Bronchial epithelial cell (primary cell): ENCODE measurements around the gene RETREG1. TPM values are rescaled to one million over a fixed set of nuclear protein-coding genes. Genes with fewer than 3 reads are reported as not detected.

Experiments used
- DNase-seq: peaks from one replicate; pipeline ENCODE4 v3.0.0-alpha.2; 2010; ENCODE audit warnings: low read depth
- FAIRE-seq: peaks from 2 replicates; lab custom pipeline; 2011; peaks lifted over from hg19 to GRCh38; lab: Jason Lieb, UNC
- H3K27me3 ChIP-seq: 2 replicates; pipeline ENCODE4 v1.5.1; 2011; ENCODE audit warnings: low read length; ENCODE audit not compliant: control insufficient read depth, insufficient read depth
- H3K36me3 ChIP-seq: 2 replicates; pipeline ENCODE4 v1.5.1; 2011; ENCODE audit warnings: low read length; ENCODE audit not compliant: control insufficient read depth, insufficient read depth
- H3K4me3 ChIP-seq: 2 replicates; pipeline ENCODE4 v1.5.1; 2011; ENCODE audit warnings: mild to moderate bottlenecking, low read depth, low read length, control low read depth
- total RNA-seq: library from RNA; depleted of rRNA; stranded (reverse); fragments of >200 nt; gene quantifications from 2 replicates; pipeline ENCODE4 v1.2.1, GENCODE V29; 2014
- TF ChIP-seq, protein P1 (sequence below): IDR thresholded peaks from 2 replicates; pipeline ENCODE4 v1.5.1; 2011; ENCODE audit warnings: mild to moderate bottlenecking, moderate library complexity, low read length, control low read depth, inconsistent platforms; ENCODE audit not compliant: insufficient read depth, severe bottlenecking

RETREG1 gene
- total RNA-seq, 1 donor from 2014 or later, result 0.53 TPM

DNA sequence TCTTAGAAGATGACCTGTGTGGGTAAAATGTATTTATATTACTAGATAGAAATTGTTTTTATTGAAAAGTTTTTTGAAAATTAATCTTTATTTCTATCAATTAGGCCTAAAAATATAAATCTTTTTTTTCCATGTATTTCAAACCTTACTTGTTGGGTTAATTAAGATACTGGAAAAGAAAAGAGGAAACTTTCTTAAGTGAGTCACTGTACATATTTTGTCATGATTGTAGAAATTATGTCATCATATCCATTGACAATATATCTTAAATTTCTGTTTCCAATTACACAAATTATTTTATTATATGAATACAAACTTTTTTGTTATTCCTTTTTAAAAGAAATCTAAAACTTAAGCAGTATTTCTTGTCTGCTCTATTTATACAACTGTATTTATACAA lies 53.1 kb downstream of the RETREG1 start:
- Histone ChIP-seq H3K27me3 (no peaks in the 10 kb centered on the region), H3K36me3 (no peaks in the 10 kb centered on the region), H3K4me3 (no peak overlapping the region)
- TF ChIP-seq, protein P1, sequence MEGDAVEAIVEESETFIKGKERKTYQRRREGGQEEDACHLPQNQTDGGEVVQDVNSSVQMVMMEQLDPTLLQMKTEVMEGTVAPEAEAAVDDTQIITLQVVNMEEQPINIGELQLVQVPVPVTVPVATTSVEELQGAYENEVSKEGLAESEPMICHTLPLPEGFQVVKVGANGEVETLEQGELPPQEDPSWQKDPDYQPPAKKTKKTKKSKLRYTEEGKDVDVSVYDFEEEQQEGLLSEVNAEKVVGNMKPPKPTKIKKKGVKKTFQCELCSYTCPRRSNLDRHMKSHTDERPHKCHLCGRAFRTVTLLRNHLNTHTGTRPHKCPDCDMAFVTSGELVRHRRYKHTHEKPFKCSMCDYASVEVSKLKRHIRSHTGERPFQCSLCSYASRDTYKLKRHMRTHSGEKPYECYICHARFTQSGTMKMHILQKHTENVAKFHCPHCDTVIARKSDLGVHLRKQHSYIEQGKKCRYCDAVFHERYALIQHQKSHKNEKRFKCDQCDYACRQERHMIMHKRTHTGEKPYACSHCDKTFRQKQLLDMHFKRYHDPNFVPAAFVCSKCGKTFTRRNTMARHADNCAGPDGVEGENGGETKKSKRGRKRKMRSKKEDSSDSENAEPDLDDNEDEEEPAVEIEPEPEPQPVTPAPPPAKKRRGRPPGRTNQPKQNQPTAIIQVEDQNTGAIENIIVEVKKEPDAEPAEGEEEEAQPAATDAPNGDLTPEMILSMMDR, result no peak
- DNase-seq, result no peak
- FAIRE-seq, result no peak

DNA sequence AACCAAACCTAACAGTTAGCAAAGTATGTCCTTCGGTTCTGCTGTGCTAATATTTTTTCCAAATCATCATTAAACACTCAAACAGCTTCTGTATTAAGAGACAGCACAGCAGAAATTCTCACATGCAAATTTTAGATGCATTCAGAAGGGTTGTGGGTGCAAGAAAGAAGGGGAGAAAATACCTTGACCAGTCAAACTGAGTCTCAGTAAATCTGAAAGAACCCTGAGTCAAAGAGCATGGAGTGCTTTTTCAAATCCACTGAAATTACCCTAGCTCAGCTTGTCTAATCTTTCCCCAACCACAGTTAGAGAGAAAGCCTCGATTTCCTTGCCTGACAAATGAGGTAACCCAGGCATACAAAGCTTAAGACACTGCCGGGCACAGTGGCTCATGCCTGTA lies 55.1 kb downstream of the RETREG1 start:
- no peak overlapping the region for H3K4me3 ChIP-seq
- no peak for FAIRE-seq
- TF ChIP-seq, protein P1, result no peak
- H3K27me3 ChIP-seq, result no peaks in the 10 kb centered on the region
- H3K36me3 ChIP-seq, result no peaks in the 10 kb centered on the region
- DNase-seq, result no peak

DNA sequence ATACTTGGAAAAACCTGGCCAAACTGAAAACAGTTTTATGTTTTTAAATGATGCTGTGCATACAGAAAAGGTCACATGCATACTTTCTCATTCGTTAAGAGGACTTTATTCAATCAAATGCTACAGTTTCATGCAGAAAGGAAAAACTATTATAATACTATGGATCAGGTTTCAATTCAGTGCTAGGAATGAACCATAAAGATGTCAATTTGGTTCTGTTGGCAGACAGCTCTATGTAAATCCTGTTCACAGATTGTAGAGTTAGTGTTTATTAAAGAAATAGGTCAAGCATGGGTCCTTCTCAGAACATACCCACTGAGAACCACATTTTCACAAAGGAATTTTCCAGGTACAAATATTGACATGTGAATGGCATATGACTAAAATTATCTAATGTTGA lies 57.1 kb downstream of the RETREG1 start:
- DNase-seq (no peak), FAIRE-seq (no peak)
- no peak overlapping the region for H3K4me3 ChIP-seq
- H3K27me3 ChIP-seq, result no peaks in the 10 kb centered on the region
- TF ChIP-seq, protein P1, result no peak
- no peaks in the 10 kb centered on the region for H3K36me3 ChIP-seq

DNA sequence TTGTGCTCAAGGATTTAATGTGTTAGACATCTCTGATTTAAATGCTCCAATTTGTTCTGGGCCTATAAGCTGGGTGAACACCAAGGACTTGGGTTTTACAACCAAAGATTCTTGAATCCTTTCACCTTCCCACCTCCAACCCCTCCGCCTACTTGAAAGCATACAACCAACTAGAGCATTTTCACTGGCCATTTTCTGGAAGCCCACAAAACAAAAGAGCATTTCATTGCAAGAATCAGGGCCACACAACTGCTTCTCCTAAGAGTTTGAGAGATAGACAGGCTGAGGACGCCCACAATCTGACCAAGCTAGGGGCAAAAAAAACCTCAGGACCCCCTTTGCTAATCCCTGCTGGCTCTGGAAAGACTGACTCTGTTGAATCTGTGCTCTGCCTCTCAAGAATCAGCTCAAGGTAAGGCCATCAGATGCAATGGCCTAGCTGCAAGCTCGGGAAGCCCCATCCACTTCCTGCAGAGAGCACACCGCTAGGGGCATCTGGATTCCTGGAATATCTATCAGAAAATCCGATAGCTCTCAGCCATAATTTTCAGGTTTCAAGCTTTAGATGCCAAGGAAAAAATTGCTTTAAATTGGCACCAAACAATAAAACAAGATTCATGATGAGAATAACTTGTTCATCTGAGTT lies 57.7 kb downstream of the RETREG1 start:
- TF ChIP-seq, protein P1, result peak; percentile 19
- Histone ChIP-seq H3K27me3 (no peaks in the 10 kb centered on the region), H3K4me3 (no peak overlapping the region), H3K36me3 (no peaks in the 10 kb centered on the region)
- DNase-seq (no peak), FAIRE-seq (no peak)

DNA sequence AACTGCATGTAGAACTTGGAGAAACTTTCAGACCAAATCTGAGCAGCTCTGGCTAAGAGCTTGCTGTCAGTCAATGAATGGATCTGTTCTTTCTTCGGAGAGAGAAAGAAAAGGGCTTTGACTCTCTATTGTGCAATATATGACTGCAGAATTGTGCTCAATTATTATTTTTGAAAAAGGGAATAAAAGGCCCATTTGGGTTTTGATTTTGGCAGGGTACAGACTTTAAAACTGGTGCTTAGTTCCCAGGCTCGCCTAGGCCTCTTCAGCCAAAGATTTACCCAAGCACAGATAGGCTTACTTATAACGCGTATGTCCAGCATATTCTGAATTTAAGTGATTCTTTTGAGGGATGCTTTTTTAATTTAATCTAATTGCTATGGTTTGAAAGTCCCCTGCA lies 59.3 kb downstream of the RETREG1 start:
- H3K4me3 ChIP-seq, result no peak overlapping the region
- TF ChIP-seq, protein P1, result no peak
- DNase-seq (no peak), FAIRE-seq (no peak)
- no peaks in the 10 kb centered on the region for H3K36me3 ChIP-seq
- H3K27me3 ChIP-seq, result no peaks in the 10 kb centered on the region

DNA sequence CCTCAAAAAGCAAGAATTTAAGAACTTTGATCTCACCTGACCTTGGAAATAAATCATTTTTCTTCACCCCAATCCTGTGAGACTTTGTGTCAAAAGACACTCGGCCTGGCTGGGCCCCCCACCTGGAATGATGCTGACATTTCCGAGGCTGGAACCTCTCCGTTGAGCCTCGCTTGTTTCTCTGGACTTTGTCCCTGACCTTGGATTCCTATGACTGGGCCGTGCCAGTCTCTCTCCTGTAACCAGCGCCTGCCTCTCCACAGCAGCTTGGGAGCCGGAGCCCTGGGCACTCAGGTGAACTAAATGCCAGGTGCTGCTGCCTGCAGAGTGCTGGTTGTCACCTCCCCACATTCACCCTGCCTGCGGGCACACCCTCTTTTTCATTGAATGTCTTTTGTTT lies 62.7 kb downstream of the RETREG1 start:
- no peak for DNase-seq
- no peaks in the 10 kb centered on the region for H3K27me3 ChIP-seq
- TF ChIP-seq, protein P1, result no peak
- no peaks in the 10 kb centered on the region for H3K36me3 ChIP-seq
- FAIRE-seq, result no peak
- no peak overlapping the region for H3K4me3 ChIP-seq
